Measurements from ENCODE around the gene GPATCH8. TPM values are rescaled to one million over a fixed set of nuclear protein-coding genes. Genes with fewer than 3 reads are reported as not detected.

Gene GPATCH8
- total and polyA plus RNA-seq, 11 donors, result 12.8 to 24.9 (median 20.3) TPM

DNA sequence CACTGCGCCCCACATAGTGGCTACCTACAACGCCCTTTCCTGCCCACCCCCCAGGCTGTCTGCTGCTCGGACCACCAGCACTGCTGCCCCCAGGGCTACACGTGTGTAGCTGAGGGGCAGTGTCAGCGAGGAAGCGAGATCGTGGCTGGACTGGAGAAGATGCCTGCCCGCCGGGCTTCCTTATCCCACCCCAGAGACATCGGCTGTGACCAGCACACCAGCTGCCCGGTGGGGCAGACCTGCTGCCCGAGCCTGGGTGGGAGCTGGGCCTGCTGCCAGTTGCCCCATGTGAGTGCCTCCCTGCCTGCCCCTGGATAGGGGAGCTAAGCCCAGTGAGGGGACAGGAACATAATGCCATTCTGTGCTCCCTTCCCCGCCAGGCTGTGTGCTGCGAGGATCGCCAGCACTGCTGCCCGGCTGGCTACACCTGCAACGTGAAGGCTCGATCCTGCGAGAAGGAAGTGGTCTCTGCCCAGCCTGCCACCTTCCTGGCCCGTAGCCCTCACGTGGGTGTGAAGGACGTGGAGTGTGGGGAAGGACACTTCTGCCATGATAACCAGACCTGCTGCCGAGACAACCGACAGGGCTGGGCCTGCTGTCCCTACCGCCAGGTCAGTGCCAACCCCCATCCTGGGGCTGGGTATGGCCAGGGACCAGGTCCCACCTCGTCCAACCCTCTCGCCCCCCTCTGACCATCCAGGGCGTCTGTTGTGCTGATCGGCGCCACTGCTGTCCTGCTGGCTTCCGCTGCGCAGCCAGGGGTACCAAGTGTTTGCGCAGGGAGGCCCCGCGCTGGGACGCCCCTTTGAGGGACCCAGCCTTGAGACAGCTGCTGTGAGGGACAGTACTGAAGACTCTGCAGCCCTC lies 151.0 kb downstream of the GPATCH8 start:
- ATAC-seq, result no peak
- H3K9me3 ChIP-seq, result no peaks in the 10 kb centered on the region
- DNase-seq, result no peak
- peaks cover 0 to 23% (median 0%) of the 10 kb centered on the region in 12 donors for H3K4me1 ChIP-seq
- 81 to 93% (median 86%) methylated on average over 16 to 36 of the region's 36 CpGs for WGBS, 4 donors
- H3K36me3 ChIP-seq, result peaks cover 0 to 48% (median 31%) of the 10 kb centered on the region in 9 donors
- H3K4me3 ChIP-seq, result no peak overlapping the region
- H3K27ac ChIP-seq, result no peak overlapping the region
- TF ChIP-seq POLR2A (IDR thresholded peaks at IDR 0.05), result no peak
- TF ChIP-seq, protein P1, sequence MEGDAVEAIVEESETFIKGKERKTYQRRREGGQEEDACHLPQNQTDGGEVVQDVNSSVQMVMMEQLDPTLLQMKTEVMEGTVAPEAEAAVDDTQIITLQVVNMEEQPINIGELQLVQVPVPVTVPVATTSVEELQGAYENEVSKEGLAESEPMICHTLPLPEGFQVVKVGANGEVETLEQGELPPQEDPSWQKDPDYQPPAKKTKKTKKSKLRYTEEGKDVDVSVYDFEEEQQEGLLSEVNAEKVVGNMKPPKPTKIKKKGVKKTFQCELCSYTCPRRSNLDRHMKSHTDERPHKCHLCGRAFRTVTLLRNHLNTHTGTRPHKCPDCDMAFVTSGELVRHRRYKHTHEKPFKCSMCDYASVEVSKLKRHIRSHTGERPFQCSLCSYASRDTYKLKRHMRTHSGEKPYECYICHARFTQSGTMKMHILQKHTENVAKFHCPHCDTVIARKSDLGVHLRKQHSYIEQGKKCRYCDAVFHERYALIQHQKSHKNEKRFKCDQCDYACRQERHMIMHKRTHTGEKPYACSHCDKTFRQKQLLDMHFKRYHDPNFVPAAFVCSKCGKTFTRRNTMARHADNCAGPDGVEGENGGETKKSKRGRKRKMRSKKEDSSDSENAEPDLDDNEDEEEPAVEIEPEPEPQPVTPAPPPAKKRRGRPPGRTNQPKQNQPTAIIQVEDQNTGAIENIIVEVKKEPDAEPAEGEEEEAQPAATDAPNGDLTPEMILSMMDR (IDR thresholded peaks at IDR 0.05), result no peak
- intact Hi-C loops (cut with DNase I), result no loop called here
- H3K27me3 ChIP-seq, result no peaks in the 10 kb centered on the region

DNA sequence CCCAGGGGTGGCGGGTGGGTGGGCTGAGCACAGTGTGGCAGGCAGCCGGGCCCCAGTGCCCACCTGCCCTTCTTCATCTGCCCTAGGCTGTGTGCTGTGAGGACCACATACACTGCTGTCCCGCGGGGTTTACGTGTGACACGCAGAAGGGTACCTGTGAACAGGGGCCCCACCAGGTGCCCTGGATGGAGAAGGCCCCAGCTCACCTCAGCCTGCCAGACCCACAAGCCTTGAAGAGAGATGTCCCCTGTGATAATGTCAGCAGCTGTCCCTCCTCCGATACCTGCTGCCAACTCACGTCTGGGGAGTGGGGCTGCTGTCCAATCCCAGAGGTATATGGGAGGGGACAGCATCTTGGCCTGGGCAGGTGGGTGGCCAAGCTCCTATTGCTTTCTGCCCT lies 151.7 kb downstream of the GPATCH8 start:
- ATAC-seq (no peak), DNase-seq (no peak)
- H3K4me3 ChIP-seq, result no peak overlapping the region
- H3K27ac ChIP-seq, result no peak overlapping the region
- WGBS, 4 donors, result 85 to 95% (median 90%) methylated on average over 6 to 8 of the region's 8 CpGs
- no peaks in the 10 kb centered on the region for H3K27me3 ChIP-seq
- H3K4me1 ChIP-seq, result peaks cover 0 to 30% (median 0%) of the 10 kb centered on the region in 12 donors
- TF ChIP-seq, protein P1 (IDR thresholded peaks at IDR 0.05), result no peak
- no peak for TF ChIP-seq POLR2A (IDR thresholded peaks at IDR 0.05)
- H3K36me3 ChIP-seq, result peaks cover 0 to 48% (median 31%) of the 10 kb centered on the region in 9 donors
- intact Hi-C loops (cut with DNase I), result no loop called here
- H3K9me3 ChIP-seq, result no peaks in the 10 kb centered on the region

DNA sequence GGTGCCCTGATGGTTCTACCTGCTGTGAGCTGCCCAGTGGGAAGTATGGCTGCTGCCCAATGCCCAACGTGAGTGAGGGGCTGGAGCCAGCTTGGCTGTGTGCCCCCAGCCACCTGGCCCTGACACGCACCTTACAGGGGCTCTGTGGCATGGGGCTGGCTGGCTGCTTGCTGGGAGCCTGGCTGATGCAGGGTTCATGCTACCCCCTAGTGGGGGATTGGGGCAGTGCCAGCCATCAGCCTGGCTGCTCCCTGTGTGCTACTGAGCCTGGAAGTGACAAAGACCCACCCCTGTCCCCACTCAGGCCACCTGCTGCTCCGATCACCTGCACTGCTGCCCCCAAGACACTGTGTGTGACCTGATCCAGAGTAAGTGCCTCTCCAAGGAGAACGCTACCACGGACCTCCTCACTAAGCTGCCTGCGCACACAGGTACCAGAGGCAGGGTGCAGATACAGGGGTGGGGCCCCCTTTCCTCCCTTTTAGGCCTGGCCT lies 152.4 kb downstream of the GPATCH8 start:
- DNase-seq, result peak; percentile 61 to 84 (median 63)
- TF ChIP-seq, protein P1 (IDR thresholded peaks at IDR 0.05), result peak; percentile 51 to 87 (median 69)
- TF ChIP-seq POLR2A (IDR thresholded peaks at IDR 0.05), result no peak
- intact Hi-C loops (cut with DNase I), result no loop called here
- no peaks in the 10 kb centered on the region for H3K9me3 ChIP-seq
- no peak overlapping the region for H3K4me3 ChIP-seq
- H3K4me1 ChIP-seq, result peaks cover 0 to 37% (median 4%) of the 10 kb centered on the region in 12 donors
- WGBS, 4 donors, result 64 to 88% (median 66%) methylated on average over 4 to 6 of the region's 6 CpGs
- peak in 3 of 4 donors; percentile 56 to 68 (median 65) for ATAC-seq
- H3K27me3 ChIP-seq, result no peaks in the 10 kb centered on the region
- H3K36me3 ChIP-seq, result peaks cover 0 to 48% (median 31%) of the 10 kb centered on the region in 9 donors
- H3K27ac ChIP-seq, result no peak overlapping the region

DNA sequence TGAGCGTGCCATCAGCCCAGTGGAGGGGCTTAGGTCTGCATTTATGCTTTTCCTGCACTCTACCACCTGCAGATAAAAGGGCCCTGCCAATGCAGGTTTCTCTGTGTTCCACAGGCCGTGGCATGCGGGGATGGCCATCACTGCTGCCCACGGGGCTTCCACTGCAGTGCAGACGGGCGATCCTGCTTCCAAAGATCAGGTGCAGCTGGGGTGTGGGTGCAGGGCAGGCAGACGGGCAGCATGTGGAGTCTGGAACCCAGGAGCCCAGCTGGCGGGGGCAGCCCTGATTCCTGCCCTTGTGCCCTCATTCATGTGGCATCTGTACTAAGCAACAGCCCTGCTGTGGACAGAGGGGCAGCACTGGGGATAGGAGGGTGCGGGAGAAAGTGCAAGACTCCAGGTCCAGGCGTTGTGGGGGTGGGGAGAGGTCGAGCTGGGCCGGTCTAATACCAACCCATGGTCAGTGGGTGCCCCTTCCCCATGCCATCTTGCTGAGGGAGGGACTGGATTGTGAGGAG lies 153.6 kb downstream of the GPATCH8 start:
- Histone ChIP-seq H3K4me1 (peaks cover 0 to 40% (median 6%) of the 10 kb centered on the region in 12 donors), H3K36me3 (peaks cover 0 to 48% (median 31%) of the 10 kb centered on the region in 9 donors), H3K9me3 (no peaks in the 10 kb centered on the region), H3K4me3 (no peak overlapping the region), H3K27ac (no peak overlapping the region), H3K27me3 (no peaks in the 10 kb centered on the region)
- ATAC-seq (no peak), DNase-seq (no peak)
- TF ChIP-seq, protein P1 (IDR thresholded peaks at IDR 0.05), result no peak
- TF ChIP-seq POLR2A (IDR thresholded peaks at IDR 0.05), result no peak
- 88 to 93% (median 91%) methylated on average over 9 to 12 of the region's 12 CpGs for WGBS, 4 donors
- intact Hi-C loops (cut with DNase I), result loop anchor here in 2 of 10 donors (5.0 kb wide), 1 partner anchor 137 kb away; no protein-coding TSS in a partner anchor
